22Rv1 (cell line): ENCODE data around the gene ULBP1.

Experiments
- CTCF ChIP-seq: fragments of 450-650 bp; IDR thresholded peaks from 2 replicates; pipeline ENCODE4 v1.5.1; 2017; ENCODE audit warnings: mild to moderate bottlenecking
- ZFX ChIP-seq: fragments of 450-650 bp; IDR thresholded peaks from 2 replicates; pipeline ENCODE4 v1.6.1; 2017; ENCODE audit warnings: antibody characterized with exemption, borderline replicate concordance

- TF ChIP-seq CTCF, result no peak
- TF ChIP-seq ZFX, result no peak
These were observed 21.0 kb downstream of the ULBP1 start for GRCh38 chr6:149984773-149985172.
